ENCODE data around the gene TM9SF4.

The TM9SF4 gene

DNA sequence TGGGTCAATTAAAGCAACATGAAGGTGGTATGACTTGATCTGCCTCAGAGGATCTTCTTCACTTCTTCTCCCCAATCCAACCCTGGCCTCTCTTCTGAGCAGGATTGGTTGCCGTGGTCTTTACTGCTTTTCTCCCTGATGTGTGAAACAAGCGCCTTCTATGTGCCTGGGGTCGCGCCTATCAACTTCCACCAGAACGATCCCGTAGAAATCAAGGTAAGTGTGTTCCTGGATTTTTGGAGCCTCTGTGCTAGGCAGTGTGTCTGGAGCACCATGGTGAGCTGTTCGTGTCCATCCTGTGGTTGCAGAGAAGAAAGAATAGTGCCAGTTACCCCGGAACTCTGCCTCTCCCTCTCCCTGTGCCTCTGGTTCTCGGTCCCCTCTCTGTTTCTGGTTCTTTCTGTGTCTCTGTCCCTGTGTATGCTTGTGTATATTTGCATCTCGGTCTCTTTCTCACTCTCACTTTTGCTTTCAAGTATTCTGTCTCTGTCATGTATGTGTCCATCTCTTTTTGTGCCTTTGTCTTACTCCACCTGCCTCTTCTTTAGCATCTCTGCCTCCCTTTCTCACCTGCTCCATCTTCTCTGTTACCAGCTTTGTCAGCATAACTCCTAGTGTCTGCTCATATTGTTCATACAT, 23.5 kb downstream of the TM9SF4 start:
- no peak for DNase-seq

DNA sequence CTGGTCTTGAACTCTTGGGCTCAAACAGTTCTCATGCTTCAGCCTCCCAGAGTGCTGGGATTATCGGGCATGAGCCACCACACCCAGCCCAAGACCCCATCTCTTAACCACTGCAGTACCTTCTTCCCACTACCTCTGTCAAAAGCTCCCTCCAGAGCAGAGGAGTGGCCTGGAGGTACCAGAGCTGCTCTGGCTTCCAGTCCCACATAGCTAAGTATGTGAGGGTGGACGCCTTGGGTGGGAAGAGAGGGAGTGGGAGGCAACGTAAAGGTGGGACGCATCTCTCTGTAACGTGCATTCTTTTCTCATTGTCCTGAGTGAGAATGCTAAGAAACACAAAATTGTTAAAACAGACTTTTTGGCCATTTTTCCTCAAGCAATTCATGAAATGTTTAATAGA, 24.5 kb downstream of the TM9SF4 start:
- no peak for DNase-seq

DNA sequence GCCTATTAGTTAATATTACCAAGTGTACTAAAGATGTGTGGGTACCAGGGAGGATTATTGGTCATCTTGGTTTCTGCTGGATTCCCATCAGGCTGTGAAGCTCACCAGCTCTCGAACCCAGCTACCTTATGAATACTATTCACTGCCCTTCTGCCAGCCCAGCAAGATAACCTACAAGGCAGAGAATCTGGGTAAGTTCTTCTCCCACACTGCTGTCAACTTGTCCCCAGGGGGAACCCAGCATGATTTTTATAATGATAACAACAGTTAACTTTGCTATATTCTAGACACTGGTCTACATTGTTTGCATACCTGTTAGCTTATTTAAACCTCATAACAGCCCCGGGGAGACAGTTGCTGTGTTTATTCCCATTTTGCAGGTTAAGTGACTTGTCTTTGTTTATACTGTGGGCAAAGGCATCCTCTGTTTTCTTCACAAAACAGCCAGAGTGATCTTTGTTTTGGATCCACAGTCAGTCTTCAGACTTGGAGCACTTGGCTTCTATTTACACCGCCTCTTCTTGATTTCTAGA, 26.5 kb downstream of the TM9SF4 start:
- no peak for DNase-seq

DNA sequence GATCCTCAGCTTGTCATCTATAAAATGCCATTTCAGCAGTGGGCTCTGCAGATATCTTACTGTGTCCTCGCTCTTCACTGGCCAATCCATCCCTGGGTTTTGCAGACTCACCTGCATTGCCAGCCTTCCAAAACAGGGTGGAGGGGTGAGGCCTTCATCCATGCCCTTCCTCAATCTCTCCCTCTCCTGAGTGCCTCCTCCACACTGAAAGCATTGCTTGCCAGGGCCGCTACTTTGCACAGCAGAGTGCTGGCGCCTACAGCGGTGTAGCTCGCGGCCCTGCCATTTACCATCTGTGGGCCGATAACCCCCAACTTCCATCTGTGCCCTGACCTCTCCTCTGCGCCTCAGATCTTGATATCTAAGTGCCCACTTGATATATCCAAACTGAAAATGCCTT, 29.4 kb downstream of the TM9SF4 start:
- no peak for DNase-seq

DNA sequence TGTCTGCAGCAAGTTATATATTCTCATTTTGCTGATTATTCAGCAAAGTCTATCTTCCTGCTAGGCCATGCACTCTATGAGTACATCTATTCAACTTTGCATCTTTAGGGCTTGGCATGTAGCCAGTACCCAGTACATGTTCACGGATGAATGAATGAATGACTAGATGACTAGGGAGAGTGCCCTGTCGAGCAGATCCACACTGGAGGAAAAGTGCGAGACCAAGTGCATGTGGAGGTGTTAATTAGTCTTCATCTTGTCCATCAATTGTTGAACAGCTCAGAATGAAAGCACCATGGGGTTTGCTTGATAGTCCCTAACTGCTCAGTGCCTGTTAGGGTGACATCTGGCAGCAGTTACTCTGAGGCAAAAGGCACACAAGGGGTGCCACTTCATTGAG, 30.4 kb downstream of the TM9SF4 start:
- DNase-seq: no peak

DNA sequence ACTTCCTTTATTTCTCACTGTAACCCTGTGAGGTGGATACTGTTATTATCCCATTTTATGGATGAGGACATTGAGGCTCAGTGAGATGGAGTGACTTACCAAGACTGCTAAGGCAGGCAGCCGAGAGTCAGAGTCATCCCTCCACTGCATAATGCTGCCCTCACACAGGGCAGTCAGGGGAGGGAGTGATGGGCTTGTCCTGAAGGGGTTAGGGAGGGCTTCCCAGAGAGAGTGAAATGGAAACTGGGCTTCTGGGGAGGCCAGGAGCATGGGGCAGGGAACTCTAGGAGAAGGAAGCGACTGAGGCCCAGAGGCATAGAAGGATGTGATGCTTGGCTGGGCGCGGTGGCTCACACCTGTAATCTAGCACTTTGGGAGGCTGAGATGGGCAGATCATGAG, 31.1 kb downstream of the TM9SF4 start:
- DNase-seq: no peak

DNA sequence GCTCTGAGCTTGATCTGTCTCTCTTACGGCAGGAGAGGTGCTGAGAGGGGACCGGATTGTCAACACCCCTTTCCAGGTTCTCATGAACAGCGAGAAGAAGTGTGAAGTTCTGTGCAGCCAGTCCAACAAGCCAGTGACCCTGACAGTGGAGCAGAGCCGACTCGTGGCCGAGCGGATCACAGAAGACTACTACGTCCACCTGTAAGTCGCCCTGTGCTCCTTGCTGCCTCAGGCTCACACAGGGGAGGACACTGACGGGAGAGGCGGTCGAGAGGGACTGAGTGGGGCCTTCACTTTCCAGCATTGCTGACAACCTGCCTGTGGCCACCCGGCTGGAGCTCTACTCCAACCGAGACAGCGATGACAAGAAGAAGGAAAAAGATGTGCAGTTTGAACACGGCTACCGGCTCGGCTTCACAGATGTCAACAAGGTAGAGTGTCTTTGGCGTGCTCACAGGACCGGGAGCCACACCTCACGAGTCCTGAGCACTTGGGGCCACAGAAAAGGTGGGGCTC, 32.0 kb downstream of the TM9SF4 start:
- DNase-seq: no peak

DNA sequence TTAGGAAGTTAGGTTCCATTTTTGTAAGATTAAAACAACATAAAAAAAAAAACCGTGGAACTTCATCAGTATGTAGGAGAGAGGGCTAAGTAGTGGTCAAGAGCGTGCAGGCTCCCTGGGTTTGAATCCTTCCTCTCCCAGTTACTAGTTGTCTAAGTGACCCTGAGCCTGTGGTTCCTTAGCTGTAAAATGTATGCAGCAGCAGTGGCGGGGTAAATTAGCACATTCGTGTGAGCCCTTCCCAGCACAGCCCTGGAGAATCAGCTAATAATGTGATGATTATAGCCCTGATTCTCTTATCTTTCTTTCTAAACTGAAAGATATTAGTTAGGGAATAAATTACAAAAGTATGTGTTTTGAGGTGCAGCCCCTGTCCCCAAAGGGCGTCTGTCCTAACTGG, 32.6 kb downstream of the TM9SF4 start:
- no peak for DNase-seq

DNA sequence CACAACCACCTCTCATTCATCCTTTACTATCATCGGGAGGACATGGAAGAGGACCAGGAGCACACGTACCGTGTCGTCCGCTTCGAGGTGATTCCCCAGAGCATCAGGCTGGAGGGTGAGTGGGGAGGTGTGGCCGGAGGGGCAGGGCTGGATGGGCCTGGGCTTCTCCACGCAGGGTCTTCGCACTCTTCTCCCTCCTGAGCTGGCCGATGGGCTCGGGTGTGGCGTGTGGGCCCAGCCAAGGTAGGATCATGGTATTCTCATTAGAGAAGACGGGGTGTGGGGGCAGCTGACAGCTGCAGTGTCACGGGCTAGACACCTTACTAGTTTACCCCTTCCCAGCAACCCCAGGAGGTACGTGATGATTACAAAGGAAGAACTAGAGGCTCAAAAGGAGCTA, 33.5 kb downstream of the TM9SF4 start:
- no peak for DNase-seq

DNA sequence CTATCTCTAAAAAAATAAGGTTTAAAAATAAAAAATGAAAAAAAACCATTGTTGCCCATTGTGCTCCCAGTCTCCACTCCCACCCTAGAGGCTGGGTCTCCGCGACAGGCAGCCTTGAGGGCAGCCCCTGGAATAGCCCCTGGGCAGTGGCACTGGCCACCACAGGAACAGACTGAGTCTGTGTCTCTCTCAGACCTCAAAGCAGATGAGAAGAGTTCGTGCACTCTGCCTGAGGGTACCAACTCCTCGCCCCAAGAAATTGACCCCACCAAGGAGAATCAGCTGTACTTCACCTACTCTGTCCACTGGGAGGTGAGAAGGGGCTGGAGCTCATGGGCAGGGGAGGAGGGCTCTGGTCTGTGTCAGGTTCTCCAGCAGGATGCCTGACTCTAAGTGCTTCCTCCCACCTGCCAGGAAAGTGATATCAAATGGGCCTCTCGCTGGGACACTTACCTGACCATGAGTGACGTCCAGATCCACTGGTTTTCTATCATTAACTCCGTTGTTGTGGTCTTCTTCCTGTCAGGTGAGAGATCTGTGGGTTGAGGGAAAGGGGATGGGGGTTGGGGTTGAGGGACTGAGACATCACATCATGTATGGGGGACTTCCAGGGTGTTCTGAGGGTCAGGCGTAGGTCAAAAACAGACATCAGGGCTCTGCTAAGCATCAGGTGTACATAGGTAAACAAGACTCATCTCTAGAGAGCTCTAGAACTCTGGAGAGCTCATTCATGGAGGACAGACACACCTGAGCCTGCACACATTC, 35.6 kb downstream of the TM9SF4 start:
- no peak for DNase-seq

DNA sequence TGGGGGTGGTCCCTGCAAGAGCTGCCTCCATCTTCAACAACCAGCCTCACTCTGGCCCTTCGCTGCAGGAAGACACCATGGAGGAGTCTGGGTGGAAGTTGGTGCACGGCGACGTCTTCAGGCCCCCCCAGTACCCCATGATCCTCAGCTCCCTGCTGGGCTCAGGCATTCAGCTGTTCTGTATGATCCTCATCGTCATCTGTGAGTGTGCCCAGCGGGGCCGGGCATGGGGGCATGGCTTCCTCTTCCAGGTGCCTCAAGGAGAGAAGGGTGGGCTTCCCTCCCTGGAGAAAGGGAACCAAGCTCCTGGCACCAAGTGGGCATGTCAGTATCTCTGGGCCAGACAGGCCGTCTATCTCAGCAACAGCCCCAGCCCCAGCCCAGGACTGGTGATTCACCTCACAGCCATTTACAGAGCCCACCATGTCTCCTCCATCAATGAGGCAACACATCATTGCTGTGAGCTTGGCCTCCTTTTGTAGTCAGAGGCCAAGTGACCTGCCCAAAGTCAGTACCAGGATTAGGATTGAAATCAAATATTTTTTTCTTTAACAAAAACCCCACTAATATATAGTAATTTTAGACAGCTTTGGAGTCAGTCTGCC, 40.2 kb downstream of the TM9SF4 start:
- DNase-seq: no peak

DNA sequence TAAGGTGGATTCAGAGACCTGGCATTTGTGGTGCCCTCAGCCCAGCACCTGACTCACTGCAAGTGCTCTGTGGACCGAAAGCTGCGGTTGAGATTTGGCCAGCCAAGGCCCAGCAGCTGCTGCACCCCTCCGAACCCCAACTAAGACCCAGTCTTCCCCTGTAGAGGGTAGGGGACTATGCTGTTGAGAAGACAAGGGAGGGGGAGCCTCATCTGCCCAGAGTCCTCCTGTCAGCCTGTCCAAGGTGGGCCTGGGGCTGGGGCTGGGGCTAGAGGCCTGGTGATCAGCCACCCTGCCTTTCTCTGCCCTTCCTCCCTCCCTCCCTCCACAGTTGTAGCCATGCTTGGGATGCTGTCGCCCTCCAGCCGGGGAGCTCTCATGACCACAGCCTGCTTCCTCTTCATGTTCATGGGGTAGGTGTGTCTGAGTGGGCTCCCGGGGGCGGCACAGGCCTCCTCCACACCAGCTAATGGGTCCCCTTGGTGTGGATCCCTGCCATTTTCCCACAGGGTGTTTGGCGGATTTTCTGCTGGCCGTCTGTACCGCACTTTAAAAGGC, 40.9 kb downstream of the TM9SF4 start:
- DNase-seq: no peak

DNA sequence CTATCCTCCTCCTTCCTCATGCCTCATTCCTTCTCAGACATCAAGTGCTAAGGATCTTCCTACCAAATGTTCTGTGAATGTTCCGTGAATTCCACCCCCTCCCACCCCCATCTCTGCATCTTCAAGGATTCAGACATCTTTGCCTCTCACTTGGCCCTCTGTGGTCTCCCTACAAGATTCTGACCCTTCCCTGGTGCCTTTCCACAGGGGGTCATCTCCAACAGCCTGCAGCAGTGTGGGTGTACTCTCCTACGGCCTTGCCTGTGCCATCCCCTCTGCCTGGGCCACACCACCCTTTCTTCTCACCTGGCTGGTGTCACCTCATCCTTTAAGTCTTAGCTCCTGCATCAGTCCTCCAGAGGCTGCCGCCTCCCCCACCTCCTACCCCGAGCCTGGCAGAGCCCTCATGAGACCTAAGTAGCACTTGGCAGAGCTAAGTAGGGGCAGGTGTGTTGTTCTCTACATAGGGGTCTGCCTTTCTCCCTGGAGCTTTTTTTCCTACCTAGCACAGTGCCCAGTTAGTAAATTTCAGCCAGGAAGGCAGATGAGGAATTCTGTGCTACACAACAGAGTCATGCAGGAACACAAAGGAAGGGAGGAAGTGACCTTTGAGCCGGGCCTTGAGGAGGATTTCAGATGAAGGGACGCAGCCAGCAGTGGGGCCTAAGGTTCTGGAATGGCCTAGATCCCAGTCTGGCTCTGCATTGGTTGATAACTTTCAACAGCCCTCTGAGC, 43.1 kb downstream of the TM9SF4 start:
- DNase-seq: no peak

DNA sequence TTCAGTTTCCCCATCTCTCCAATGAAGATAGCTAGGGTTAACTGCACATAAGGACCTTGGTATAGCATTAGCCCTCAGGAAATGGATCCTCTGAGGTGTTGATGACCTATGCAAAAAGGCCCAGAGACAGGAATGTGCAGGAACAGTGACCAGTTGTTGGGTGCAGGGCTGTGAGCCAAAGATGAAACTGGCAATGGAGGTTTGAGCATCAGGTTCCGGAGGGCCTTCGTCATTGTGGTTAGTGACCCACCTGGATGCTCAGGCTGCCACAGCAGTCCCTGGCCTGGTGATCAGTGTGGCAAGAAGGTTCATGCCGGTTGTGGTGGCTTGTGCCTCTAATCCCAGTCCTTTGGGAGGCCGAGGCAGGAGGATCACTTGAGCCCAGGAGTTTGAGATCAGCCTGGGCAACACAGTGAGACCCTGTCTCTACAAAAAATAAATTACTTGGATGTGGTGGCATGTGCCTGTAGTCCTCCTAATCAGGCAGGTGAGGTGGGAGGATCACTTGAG, 43.7 kb downstream of the TM9SF4 start:
- DNase-seq: no peak

DNA sequence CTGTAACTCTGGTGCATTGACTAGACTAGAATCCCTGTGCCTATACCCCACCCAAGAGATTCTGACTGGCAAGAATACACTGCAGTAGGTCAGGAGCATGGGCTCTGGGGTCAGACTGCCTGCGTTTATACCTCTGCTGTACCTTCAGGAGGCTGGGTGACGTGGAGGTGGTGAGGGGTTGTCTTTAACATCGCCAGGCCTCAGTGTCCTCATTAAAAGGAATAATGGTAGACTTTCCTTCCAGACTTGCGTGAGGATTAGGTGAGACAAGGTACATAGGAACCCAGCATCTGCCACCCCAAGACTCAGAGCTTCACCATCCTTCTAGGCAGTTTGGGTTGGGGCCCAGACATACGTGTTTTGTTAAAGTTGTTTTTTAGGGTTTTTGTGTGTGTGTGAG, 44.3 kb downstream of the TM9SF4 start:
- DNase-seq: no peak

DNA sequence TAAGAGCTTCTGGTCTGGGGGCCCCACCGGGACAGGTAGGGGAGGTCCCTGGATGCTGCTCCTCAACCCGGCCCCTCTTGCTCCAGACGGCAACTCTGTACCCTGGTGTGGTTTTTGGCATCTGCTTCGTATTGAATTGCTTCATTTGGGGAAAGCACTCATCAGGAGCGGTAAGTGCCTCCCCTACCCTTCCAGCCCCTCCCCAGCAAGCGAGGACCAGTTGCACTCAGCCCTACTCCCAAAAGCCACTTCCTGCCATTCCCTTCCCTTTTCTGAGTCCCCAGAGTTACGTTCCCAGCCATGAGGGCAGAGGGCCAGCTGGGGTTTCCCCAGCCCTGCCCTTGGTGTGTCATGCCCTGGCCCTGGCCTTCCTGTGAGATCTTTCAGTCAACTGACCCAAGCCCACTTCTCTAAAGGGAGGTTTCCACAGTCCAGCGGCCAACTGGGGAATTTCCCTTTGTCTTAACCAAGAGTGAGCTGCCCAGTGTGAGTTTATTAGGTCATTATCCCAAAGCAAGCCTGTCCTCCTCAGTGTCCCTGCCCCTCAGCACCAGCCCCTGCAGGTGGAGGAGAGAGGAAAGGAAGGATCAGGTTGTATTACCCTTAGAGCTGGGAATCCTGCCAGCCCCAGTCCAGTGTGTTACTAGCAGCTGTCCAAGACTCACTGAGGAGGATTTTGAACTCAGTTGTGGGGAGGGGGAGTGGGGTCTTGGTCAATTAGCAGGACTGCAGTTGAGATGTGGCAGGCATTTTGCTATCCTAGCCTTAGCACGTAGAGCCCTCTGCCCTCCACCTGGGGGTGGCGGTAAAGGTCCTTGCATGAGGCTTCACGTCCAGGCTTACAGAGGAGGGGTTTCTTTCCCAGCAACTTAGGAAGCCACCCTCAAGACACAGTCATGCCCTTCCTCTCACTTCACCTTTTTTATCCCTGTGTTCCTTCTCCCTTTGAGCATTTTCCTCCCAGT, 45.8 kb downstream of the TM9SF4 start:
- DNase-seq: no peak

DNA sequence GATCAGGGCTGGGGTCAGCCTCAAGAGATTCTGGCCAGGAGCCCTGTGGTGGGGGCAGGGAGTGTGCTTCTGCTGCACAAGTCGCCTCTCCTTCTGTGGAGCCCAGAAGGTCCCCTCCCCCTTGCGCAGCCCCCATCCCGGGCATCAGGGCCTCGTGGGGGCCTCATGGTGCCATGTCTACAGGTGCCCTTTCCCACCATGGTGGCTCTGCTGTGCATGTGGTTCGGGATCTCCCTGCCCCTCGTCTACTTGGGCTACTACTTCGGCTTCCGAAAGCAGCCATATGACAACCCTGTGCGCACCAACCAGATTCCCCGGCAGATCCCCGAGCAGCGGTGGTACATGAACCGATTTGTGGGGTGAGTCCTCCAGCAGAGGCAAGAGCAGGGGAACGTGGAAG, 48.1 kb downstream of the TM9SF4 start:
- DNase-seq: no peak

DNA sequence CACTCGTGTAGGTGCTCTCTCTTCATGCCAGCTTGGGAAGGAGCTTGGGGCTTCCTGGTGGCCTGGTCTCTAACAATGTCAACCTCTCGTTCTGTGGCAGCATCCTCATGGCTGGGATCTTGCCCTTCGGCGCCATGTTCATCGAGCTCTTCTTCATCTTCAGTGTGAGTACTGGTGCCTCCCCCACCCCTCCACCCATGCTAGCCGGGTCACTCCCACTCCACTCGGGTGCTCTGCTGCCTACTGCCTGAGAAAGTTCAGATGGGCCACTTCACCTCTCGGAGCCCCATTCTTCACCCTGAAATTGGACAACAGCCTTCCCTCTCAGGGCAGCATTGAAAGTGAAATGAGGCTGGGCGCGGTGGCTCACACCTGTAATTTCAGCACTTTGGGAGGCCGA, 48.8 kb downstream of the TM9SF4 start:
- DNase-seq: no peak

DNA sequence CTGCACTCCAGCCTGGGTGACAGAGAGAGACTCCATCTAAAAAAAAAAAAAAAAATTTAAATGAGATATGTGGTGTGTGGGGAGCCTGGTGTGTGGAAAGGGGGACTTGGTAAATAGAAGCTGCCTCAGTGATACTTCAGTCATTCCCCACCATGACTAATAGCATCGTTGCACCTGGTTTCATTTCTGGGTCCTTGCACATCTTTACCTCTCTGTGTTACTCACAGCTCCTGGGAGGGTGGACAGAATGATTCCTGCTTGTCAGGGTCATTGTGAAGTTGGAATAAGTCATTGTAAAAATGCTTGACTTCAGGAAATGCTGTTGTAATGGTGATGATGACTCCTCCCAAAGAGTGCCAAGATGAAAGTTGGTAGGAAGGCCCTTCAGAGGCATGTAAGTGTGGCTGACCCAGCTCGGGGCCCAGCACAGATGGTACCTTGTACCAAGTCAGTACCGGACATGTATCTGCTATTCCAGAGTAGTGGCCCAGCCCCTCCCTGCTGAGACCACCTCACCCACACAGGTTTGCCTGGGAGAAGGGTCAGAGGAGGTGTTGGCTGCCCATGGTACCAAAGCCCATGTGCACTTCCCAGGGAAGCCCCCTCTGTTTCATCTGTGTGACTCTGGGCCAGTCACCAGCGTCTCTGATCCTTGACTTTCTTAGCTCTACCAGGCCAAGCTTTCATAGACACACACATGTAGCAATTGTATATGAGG, 49.6 kb downstream of the TM9SF4 start:
- no peak for DNase-seq

DNA sequence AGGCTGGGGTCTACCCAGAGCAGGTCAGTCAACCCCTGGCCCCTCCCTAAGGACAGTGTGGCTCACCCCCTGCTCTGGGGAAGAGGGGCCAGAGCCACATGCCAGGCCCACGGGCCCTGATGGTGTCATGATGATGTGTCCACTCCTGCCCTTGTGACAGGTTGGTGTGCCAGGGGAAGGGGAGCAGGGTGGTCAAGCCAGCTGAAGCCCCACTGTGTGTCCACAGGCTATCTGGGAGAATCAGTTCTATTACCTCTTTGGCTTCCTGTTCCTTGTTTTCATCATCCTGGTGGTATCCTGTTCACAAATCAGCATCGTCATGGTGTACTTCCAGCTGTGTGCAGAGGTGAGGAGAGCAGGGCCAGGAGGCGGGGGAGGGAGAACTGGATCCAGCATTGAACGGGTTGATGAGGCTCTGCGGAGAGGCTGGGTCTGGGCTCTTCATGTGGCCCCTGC, 50.3 kb downstream of the TM9SF4 start:
- no peak for DNase-seq

DNA sequence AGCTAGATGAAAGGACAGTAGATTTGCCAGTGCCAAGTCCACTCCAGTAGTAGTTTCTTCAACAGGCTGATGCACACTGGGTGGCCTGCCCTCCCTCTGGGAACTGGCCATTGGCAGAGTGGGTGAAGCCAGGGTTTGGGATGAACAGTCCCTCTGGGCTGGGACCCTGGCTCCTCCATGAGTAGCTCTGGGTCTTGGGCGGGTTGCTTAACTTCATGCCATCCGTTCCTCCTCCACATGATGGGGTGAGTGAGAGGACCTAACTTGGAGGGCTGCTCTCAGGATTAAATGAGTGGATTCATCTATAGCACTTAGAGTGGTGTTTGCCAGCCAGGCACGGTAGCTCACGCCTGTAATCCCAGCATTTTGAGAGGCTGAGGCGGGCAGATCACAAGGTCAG, 50.8 kb downstream of the TM9SF4 start:
- DNase-seq: no peak
